ENCODE measurements around the gene AHRR. TPM values are rescaled to one million over a fixed set of nuclear protein-coding genes. Genes with fewer than 3 reads are reported as not detected.
"Not testable (repeated sequence)": the region's sequence is repeated elsewhere in the genome, so short reads cannot be mapped to it uniquely, and the experiment has no call there.

AHRR gene
- total and polyA plus RNA-seq, 9 of the 15 experiments (the other 6 are each of a cell fraction or from before 2014, with no cell fraction given), result 0.06 to 1.6 (median 0.75) TPM; not detected in 1

GRCh38 chr5:298737-299125 lies 22.8 kb upstream of the AHRR start (continued):
- TF ChIP-seq TRIM24 (IDR thresholded peaks at IDR 0.05) (no peak), ELF2 (CRISPR knock-in tag; IDR thresholded peaks at IDR 0.05) (no peak)

GRCh38 chr5:299921-300320 lies 21.6 kb upstream of the AHRR start:
- intact Hi-C loops (cut with micrococcal nuclease); H3K36me3 ChIP-seq (ENCODE audit: control insufficient read depth, insufficient read depth, low read length); ATAC-seq; DNase-seq (ENCODE audit: extremely low read depth in 1 of 4, low spot score in 3 of 4); H3K9me3 ChIP-seq (replicated peaks; ENCODE audit: control insufficient read depth, insufficient read depth, low read depth, low read length); CTCF ChIA-PET (ENCODE audit: low intra/inter-chr PET ratio); H3K79me2 ChIP-seq (ENCODE audit: control insufficient read depth, insufficient read depth, low read length); H2AFZ ChIP-seq (ENCODE audit: low read depth, low read length); FAIRE-seq; H3K9me1 ChIP-seq (ENCODE audit: control insufficient read depth, insufficient read depth, low read length); POLR2A ChIA-PET; BruUV-seq (replicated peaks); H3K27me3 ChIP-seq (ENCODE audit: control insufficient read depth in 2 of 2, insufficient read depth in 2 of 2, low read length in 2 of 2); H3K27ac ChIP-seq (ENCODE audit: extremely low read depth, low read depth, low read length); H3K4me3 ChIP-seq; H3K9ac ChIP-seq (ENCODE audit: insufficient read depth in 1 of 2, low read depth in 2 of 2, low read length in 2 of 2); H4K20me1 ChIP-seq (replicated peaks; ENCODE audit: control insufficient read depth, insufficient read depth, low read length); H3K4me1 ChIP-seq (replicated peaks in 1 of 2; ENCODE audit: control insufficient read depth in 2 of 2, insufficient read depth in 2 of 2, low read length in 2 of 2); in situ Hi-C loops (cut with MboI); H3K4me2 ChIP-seq (ENCODE audit: insufficient read depth, low read length): not testable (repeated sequence)
- WGBS (ENCODE audit: insufficient coverage, low coverage, missing lambda C conversion rate), result 80% methylated on average over 3 of the region's 5 CpGs

GRCh38 chr5:300691-301435 lies 20.7 kb upstream of the AHRR start:
- CTCF ChIA-PET (ENCODE audit: low intra/inter-chr PET ratio); H3K9ac ChIP-seq (ENCODE audit: insufficient read depth in 1 of 2, low read depth in 2 of 2, low read length in 2 of 2); FAIRE-seq; H3K27me3 ChIP-seq (ENCODE audit: control insufficient read depth in 2 of 2, insufficient read depth in 2 of 2, low read length in 2 of 2); H3K27ac ChIP-seq (ENCODE audit: extremely low read depth, low read depth, low read length); intact Hi-C loops (cut with micrococcal nuclease); H3K4me1 ChIP-seq (replicated peaks in 1 of 2; ENCODE audit: control insufficient read depth in 2 of 2, insufficient read depth in 2 of 2, low read length in 2 of 2); in situ Hi-C loops (cut with MboI); DNase-seq (ENCODE audit: extremely low read depth in 1 of 4, low spot score in 3 of 4); H3K9me1 ChIP-seq (ENCODE audit: control insufficient read depth, insufficient read depth, low read length); H3K79me2 ChIP-seq (ENCODE audit: control insufficient read depth, insufficient read depth, low read length); H3K4me3 ChIP-seq; POLR2A ChIA-PET; BruUV-seq (replicated peaks); H3K4me2 ChIP-seq (ENCODE audit: insufficient read depth, low read length); H2AFZ ChIP-seq (ENCODE audit: low read depth, low read length); H3K9me3 ChIP-seq (replicated peaks; ENCODE audit: control insufficient read depth, insufficient read depth, low read depth, low read length); ATAC-seq: not testable (repeated sequence)
- peaks cover 10% of the 10 kb centered on the region; the same call in 1 of the 3 replicates for H3K36me3 ChIP-seq (ENCODE audit: control insufficient read depth, insufficient read depth, low read length)
- WGBS (ENCODE audit: insufficient coverage, low coverage, missing lambda C conversion rate), result 88% methylated on average over 19 of the region's 21 CpGs
- peaks cover 13% of the 10 kb centered on the region for H4K20me1 ChIP-seq (replicated peaks; ENCODE audit: control insufficient read depth, insufficient read depth, low read length)

GRCh38 chr5:302416-302815 lies 19.1 kb upstream of the AHRR start:
- H2AFZ ChIP-seq (ENCODE audit: low read depth, low read length); POLR2A ChIA-PET; BruUV-seq (replicated peaks); H3K4me3 ChIP-seq; H3K9me3 ChIP-seq (replicated peaks; ENCODE audit: control insufficient read depth, insufficient read depth, low read depth, low read length); H3K9me1 ChIP-seq (ENCODE audit: control insufficient read depth, insufficient read depth, low read length); intact Hi-C loops (cut with micrococcal nuclease); H3K79me2 ChIP-seq (ENCODE audit: control insufficient read depth, insufficient read depth, low read length); H3K4me1 ChIP-seq (replicated peaks in 1 of 2; ENCODE audit: control insufficient read depth in 2 of 2, insufficient read depth in 2 of 2, low read length in 2 of 2); ATAC-seq; CTCF ChIA-PET (ENCODE audit: low intra/inter-chr PET ratio); H3K27me3 ChIP-seq (ENCODE audit: control insufficient read depth in 2 of 2, insufficient read depth in 2 of 2, low read length in 2 of 2); H3K9ac ChIP-seq (ENCODE audit: insufficient read depth in 1 of 2, low read depth in 2 of 2, low read length in 2 of 2); DNase-seq (ENCODE audit: extremely low read depth in 1 of 4, low spot score in 3 of 4); FAIRE-seq; in situ Hi-C loops (cut with MboI); H3K27ac ChIP-seq (ENCODE audit: extremely low read depth, low read depth, low read length); H3K4me2 ChIP-seq (ENCODE audit: insufficient read depth, low read length): not testable (repeated sequence)
- 80% methylated on average over 6 of the region's 8 CpGs for WGBS (ENCODE audit: insufficient coverage, low coverage, missing lambda C conversion rate)
- Histone ChIP-seq H3K36me3 (ENCODE audit: control insufficient read depth, insufficient read depth, low read length) (peaks cover 25% of the 10 kb centered on the region; the same call in 2 of the 3 replicates), H4K20me1 (replicated peaks; ENCODE audit: control insufficient read depth, insufficient read depth, low read length) (peaks cover 21% of the 10 kb centered on the region)
